ENCODE measurements around the gene UTP3.
"Not testable (repeated sequence)": the region's sequence is repeated elsewhere in the genome, so short reads cannot be mapped to it uniquely, and the experiment has no call there.

The UTP3 gene

DNA sequence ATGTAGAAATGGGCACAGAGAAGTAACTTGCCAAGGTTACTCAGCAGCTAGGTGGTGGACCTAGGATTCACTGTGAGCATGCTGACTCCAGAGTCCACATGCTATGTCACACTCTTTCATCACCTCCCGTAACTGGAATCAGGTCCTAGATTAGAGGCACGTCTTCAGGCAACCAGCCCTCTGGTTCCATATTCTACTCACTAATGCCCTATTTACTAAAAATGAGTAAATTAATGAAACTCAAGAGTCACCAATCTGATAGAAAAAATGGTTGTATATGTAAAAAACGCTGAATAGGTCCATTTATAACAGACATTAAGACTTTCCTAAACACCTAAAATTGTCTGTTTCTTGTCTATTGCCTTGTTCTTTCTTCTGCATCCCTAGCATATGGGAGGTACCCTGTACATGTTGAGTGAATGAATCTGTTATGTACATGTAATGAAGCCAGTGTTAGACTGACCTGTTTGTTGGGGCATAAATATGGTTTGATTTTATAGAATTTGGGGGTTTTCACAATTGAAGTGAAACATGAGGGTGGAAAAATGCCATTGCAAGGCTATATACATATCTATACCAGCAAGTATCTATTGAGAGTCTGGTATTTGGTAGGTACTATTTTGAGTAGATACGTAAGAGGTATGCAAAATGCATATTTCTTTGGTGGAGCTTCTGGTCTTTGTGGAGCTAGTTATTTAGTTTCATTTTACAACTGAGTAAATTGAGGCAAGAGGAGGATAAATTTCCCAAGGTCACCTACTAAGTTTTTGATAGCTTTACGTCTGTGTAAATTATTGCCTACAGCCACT is 26.0 kb downstream of the UTP3 start:
- DNase-seq (ENCODE audit: low read depth in 2 of 2) = no peak

GRCh38 chr4:70715097-70715496 is 26.8 kb downstream of the UTP3 start:
- no peak for DNase-seq (ENCODE audit: low read depth in 2 of 2)

DNA sequence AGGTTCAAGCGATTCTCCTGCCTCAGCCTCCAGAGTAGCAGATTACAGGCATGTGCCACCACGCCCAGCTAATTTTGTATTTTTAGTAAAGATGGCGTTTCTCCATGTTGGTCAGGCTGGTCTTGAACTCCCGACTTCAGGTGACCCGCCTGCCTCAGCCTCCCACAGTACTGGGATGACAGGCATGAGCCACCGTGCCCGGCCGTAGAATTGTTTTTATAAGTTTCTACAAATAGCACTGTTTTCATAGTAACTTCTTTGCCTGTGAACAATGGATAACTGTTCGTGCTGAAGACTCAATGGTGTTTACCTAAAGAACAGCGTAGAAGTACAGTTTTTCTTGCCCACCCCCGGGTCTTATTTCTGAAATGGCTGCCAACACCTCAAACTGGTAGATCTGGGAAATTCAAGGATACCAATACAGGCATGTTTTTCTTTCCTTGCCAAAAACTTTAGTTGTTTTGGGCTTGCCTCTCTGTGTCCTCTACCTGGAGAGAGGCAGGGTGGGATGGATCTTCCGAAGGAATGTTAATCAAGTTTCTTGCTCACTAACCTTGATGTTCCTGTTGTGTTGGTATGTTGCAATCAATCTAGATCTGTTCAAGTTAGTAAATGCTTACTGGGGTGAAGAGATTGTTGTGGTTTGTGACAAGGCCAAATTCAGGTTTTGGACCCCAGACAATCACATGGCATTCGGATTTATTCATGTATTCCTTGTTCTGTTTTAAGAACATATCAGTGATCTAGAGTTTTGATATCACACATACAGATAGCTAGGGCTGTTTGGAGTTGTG is 30.7 kb downstream of the UTP3 start:
- no peak for DNase-seq (ENCODE audit: low read depth in 2 of 2)

DNA sequence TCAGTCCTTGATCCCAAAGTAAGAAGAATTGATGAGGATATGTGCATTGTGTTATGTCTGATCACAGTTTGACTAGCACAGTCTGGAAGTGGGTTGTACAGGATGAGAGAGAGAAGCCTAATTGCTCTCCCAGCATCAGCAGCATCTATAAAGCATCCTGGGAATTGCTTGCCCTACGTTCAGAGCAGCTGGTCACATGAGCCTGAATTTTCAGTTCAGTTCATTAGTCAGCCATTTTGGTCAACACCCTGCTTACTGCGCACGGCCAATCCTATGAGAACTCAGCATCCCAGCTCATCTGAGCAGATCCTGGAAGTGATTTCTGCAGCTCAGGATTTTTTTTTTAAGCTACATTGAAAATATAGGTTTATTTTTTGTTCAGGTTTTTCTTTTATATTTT is 33.4 kb downstream of the UTP3 start, which contains the start of gene RUFY3:
Gene RUFY3, plus strand, starts transcription at position 218 of the 400 bp plus-strand sequence. CDS start 610 bp downstream, outside the sequence.
- DNase-seq (ENCODE audit: low read depth in 2 of 2) = no peak

- DNase-seq (ENCODE audit: low read depth in 2 of 2) = no peak
Observed at GRCh38 chr4:70722199-70722791, 34.0 kb downstream of the UTP3 start.

DNA sequence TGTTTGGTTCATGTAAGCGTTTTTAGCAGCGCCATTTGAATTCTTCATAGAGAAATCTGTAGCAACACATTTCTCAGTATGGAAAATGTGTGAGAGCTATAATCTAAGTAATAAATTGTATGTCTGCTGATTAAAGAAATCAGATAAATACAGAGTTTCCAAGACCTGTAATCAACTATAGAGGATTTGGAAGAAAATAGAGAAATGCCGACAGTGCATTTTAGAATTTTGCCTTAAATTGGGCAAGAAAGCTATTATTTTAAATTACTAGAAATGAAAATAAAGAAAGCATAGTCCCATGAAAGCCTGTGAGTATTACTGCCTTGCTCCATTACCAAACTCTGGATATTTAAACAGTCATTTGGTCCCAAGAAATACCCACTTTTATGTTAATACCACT is 36.1 kb downstream of the UTP3 start:
- DNase-seq (ENCODE audit: low read depth in 2 of 2) = no peak

- no peak for DNase-seq (ENCODE audit: low read depth in 2 of 2)
Observed at GRCh38 chr4:70725633-70726032, 37.3 kb downstream of the UTP3 start.

DNA sequence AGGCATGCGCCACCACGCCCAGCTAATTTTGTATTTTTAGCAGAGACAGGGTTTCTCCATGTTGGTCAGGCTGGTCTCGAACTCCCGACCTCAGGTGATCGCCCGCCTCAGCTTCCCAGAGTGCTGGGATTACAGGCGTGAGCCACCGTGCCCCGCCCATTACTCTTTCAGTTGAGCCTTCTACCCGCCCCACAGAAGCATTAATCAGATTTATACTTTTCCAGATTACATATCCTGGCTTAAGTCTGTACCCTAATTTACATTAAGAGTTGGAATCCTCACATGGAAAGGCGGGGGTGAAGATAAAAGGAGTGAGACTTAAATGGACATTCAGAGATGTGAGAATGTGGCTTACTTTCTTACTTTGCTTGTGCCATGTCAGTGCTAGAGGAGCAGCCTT is 38.2 kb downstream of the UTP3 start:
- not testable (repeated sequence) for DNase-seq (ENCODE audit: low read depth in 2 of 2)

GRCh38 chr4:70728091-70728490 is 39.8 kb downstream of the UTP3 start:
- DNase-seq (ENCODE audit: low read depth in 2 of 2) = no peak

- DNase-seq (ENCODE audit: low read depth in 2 of 2) = not testable (repeated sequence)
Observed at GRCh38 chr4:70732878-70733277, 44.5 kb downstream of the UTP3 start.

DNA sequence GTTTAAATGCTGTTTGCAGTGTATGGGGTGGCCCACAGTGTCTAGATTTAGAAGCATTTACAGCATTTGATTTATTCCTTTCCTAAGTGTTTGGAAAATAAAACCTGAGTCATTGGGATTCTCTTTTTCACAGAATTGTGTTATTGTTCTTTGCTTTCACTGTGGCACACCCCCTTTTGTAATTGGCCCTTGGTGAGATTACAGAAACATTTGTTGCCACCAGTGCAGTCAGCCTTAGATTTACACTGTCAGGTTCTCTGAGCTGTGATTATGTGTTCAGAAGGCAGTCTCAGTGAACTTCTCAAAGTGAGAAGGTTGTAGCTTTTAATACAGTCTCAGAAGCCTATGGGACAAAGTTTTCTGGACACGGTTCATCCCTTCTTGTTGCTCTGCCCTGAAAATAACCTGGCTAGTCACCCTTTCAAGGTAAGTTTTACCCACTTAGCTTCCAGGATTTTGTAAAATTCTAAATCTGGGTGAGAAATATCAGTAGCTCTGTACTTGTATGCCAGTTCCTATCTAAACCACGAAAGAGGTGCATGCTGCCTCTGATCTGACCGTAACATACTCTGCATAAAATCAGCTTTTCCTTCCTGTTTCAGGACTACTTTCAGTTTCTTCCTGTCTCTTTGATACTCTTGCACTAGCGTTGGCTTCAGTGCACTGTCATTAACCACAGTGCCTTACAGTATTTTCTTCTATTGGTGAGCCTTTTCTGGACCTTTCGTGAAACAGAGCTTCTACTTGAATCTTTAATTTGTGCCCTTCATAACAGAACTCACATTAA is 46.0 kb downstream of the UTP3 start:
- DNase-seq (ENCODE audit: low read depth in 2 of 2) = no peak

- no peak for DNase-seq (ENCODE audit: low read depth in 2 of 2)
Observed at GRCh38 chr4:70734971-70735370, 46.6 kb downstream of the UTP3 start.

- peak in 1 of 2 donors; percentile 9 for DNase-seq (ENCODE audit: low read depth in 2 of 2)
Observed at GRCh38 chr4:70735915-70736314, 47.6 kb downstream of the UTP3 start.

- DNase-seq (ENCODE audit: low read depth in 2 of 2) = no peak
Observed at GRCh38 chr4:70737006-70737405, 48.7 kb downstream of the UTP3 start.

DNA sequence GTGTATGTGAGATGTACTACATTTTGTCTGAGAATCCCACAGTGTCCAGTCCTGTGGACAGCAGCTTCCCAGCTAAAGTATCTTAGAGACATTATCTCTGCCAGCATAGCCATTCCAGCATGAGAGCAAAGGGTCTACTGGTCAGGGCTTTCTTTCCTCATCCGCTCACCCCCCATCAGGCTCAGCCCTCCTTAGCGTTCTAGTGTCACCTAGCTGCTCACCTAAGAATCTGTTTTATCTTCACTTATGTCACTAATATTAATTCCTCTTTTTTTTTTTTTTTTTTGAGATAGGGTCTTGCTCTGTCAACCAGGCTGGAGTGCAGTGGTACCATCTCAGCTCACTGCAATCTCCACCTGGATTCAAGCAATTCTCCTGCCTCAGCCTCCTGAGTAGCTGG is 49.1 kb downstream of the UTP3 start:
- no peak for DNase-seq (ENCODE audit: low read depth in 2 of 2)

DNA sequence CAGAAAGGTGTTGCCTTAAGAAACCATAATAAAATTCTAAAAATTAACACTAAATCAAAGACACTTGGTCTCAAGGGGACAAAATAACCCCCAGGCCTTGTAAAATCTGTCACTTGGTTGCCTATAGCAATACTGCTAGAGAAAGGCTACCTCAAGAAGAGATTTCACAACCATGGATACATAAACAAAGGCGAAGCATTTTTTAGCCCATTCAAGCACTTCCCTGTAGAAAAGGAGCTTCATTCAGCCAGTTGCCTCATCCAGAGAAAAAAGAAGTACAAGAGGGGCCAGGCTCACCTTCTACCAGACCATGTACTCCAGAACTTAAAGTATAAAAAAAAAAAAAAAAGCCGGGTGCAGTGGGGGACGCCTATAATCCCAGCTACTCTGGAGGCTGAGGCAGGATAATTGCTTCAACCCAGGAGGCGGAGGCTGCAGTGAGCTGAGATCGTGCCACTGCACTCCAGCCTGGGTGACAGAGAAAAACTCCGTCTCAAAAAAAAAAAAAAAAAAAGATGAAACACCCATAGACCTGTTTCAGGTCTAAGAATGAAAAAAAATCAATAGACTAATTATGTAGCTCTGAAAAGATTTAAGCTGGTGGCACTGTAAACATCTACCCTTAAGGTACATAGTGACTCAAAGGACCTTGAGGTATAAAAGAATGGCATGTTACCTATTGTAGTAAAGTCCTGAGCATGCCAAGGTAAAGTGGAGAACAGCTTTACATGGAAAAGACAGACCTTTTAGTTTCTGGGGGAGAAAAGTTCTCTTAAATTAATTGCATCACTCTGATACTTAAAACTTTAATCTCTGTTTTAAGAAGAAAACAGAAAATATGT is 51.4 kb downstream of the UTP3 start:
- no peak for DNase-seq (ENCODE audit: low read depth in 2 of 2)

Data from stimulated activated CD8-positive, alpha-beta memory T cell treated with anti-CD3 and anti-CD28 coated beads, Interleukin-15, amount 100 ng/mL, for 48 hours (primary cell).